DMS114 treated with DMSO at 0.1 percent for 48 hours (cell line): ENCODE results near the gene TMEM273.

Experiments used
- DNase-seq: peaks from one replicate; lab custom pipeline; 2025; ENCODE audit not compliant: unreplicated experiment; lab: John Stamatoyannopoulos, UW

TMEM273 gene

DNA sequence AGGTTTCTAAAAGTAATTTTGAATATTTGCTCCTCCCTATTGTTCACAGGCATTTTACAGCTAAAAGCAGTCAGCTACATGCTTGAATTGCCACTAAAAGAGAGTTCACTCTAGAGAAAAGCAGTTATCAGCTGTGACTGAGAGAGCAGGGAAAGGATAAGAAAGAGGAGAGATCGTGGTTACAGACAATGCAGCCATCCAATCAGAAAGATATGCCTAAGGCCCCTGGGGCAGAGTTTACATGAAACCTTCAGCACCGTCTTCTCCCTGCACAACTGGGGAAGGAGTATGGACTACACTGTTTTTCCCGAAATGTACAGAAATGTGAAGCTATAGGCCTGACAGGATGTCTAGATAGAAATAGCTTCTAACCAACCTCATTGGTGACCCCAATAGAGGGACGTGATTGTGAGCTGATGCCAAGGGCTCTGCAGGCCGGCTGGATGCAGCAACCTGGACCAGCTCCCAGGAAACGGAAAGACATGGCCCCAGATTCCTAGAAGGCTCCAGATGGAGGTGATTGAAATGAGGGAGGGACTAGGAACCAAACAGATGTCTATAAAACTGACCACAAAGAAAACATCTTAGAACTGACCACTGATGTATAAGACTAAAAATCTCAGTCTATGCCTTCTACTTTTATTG, 69.6 kb downstream of the TMEM273 start:
- DNase-seq: no peak

GRCh38 chr10:49117376-49118070, 70.7 kb downstream of the TMEM273 start:
- DNase-seq: no peak

DNA sequence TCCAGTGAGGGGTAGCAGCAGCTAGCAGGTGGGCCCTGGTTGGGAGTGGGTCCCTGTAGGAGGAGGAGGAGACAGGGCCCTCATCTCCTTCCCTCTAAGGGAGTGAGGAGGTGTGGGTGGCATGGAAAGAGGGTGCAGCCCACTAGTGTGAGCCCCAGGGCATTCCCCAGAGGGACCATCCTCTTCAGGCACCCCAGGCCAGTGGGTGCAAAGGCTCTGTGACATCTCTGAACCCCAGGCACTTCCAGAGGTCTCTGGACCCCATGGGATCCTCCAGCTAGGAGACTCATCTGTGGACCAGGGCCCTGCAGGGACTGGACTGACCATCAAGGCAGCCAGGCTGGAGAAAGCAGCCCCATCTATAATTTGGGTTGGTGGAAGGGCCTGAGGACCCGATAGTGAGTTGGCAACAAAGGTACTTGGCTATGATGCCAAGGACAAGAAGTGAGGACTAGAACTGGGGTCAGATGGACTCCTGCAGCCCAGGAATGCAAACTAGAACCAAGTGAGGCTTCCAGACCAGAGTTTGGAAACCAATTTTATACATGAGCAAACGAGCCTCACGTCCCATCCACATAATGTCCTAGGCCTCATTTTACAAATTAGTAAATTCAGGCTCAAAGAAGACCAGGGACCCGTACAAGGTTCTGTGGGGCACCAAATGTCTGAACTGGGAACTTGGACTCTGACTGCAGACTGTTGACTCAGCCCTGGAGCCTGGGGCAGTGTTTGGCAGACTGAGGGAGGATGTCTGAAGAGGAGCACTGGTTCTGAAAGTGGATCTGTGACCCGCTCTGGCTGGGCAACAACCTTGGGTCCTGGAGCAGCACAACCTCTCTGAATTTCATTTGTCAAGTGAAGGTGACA, 71.4 kb downstream of the TMEM273 start:
- DNase-seq: no peak

DNA sequence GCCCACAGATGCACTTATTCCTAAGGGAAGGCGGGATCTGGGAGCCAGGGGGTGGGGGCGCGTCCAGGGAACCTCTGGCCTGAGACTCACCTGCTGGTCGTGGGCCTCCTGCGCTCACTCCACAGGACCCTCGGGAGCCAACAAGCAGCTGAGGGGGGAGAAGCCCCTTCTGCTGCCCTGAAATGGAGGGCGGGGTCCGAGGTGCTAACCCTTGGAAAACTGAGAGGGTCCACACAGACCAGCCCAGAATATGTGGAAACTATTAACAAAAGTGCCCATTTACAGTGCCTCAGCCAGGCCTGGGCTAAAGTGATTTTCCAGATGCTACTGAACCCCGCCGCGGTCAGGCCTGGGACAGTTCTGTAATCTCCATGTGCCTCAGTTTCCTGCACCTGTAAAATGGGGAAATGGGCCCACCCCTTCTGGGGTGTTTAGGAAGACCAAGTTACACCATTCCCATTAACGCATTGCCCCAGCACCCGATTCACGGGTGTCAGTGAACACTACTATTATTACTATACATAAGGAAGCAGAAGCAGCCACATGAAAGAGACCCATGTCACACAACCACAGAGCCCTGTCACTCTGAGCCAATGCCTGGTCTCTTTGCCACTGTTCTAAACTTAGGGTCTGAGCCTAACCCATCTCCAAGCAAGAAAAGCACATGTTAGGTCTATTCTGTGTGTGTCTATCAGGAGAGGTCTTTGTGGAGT, 72.2 kb downstream of the TMEM273 start:
- DNase-seq: no peak

DNA sequence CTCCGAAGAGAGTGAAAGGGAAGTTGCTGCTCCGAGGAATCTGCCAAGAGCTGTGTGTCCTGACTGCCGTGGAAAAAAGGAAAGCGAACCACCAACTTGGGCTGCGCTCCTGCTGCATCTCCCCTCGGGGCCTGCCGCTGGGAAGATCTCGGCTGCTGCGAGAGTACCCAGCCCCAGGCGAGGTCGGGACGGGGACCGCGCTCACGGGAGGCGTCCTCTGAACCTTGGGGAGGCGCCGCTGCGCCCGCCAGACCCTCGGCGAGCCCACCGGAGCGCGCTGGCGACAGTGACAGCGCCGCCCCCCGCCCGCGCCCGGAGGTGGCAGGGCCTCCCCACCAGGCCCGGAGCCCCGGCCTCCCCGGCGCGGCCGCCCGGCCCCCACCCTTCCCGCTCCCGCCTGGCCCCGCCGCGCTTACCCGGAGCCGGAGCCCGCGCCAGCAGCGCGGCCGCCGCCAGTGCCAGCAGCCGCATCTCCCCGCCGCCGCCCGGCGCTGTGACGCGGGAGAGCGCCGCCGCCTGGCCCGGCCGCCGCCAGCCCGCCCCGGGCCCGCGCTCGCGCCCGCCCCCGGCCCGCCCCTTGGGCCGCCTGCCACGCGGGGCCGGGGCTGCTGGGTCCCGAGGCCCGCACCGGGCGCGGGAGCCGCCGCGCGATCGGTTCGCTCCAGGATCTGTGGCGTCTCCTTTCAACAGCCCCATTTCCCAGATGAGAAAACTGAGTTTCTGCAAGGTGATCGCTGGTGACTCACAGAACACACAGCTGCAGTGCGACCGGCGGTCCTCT, 73.0 kb downstream of the TMEM273 start, which contains the start of gene VSTM4:
Gene VSTM4, minus strand, starts transcription at position 508 of the 781 bp plus-strand sequence. Its CDS starts 37 bp downstream, at position 471.
- DNase-seq: peak; percentile 22

DNA sequence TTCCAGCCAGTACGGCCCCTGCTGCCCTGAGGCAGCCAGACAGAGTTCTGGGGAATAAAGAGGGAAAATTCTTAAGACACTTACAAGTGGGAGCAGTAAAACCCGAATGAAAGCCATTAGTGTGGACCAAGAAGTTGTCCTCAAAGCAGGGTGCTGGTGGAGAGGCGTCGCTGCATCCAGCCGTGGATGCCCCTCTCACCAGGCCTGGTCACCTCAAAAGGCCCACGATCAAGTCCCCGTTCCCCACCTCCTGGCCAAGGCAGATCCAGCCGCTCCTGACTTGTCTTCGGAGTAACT, 73.5 kb downstream of the TMEM273 start:
- no peak for DNase-seq

GRCh38 chr10:49113741-49114141, 74.5 kb downstream of the TMEM273 start:
- DNase-seq: no peak

DNA sequence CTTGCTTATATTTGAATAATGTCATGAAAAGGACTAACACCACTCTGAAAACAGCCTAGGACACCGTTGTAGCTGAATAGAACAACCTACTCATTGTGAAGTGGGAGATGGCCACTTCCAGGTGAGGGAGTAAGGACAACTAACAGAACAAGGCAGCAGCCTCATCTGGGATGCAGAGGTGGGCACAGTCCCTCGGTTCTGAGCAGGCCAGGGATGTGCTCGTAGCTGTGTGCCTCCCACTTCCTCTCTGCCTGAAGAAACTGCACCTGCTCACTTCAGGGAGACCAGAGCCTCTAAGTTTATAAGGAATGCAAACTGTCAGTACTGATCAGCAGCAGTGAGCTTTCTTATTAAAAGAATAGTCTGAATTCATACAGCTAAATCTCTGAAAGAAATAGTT, 75.3 kb downstream of the TMEM273 start:
- no peak for DNase-seq

DNA sequence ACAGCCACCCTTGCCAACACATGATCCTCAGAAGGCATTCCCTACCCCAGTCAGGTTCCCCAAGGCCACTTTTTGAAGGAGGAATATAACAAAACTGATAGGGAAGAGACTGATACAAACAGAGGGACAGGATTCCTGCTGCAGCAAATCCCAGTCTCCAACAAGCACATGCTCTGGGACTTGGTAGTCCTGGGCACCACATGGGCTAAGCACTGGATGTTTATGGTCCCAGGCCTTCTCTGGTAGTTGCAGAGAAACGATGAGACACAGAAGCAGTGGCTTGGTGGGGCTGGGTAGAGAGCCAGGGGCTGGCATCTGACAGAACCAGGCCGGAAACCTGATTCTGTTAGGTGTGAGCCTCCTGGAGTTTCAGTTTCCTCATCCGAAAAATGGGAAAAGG, 76.1 kb downstream of the TMEM273 start:
- DNase-seq: no peak

GRCh38 chr10:49111320-49111698, 76.9 kb downstream of the TMEM273 start:
- no peak for DNase-seq

DNA sequence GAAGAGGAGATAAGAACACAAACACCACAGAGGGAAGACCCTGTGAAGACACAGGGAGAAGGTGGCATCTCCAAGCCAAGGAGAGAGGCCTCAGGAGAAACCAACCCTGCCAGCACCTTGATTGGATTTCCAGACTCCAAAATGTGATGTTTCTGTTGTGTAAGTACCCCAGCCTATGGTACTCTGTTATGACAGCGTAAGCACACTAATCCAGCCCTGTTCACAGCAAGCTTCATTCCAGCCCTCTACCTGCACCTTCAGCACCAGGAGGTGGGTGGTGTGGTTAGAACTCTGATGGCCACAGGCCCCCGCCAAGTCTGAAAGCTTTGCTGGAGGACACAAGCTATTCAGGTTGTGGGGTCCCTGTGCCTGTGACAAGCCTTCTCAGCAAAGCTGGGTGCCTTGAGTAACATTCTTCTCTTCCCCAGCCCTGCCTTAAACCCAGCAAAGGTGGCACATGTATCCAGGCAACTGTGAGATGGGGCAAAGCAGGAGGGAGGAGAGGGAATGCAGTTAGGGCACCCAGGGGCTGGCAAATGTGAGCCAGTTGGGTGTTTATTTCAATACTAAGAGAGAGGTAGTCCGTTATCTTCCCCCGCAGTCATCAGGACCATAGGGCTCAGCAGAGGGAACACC, 77.4 kb downstream of the TMEM273 start:
- DNase-seq: no peak

DNA sequence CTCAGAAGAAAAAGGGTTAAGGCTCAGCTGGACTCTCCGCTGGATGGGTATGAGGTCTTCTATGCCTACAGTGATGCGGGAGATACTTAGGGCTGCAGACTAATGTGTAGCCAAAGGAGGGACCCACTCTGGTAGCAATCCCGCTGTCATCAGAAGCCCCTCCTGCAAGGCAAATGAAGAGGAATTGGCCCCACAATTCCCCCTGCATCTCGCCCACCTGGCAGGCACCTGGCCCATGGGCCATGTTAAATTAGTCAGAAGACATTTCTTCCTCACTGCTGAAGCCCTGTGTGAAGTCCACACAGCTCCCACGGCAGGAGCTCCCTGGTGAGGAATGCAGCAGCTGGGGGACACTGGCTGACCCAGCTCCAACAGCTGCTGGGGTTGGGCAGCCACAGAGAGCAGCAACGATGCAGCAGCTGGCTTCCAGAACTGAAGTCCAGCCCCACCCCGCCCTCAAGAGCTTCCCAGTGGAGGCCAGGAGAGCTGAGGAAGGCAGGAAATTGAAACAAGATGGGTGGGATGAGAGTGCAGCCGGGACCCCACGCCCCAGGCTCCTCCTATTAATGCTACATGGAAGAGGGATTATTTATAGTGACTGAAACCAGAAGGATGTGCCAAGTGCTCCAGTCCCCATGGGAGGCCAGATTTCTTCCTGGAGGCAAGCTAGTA, 78.4 kb downstream of the TMEM273 start:
- no peak for DNase-seq

GRCh38 chr10:49108656-49109055, 79.5 kb downstream of the TMEM273 start:
- DNase-seq: no peak

GRCh38 chr10:49107887-49108267, 80.3 kb downstream of the TMEM273 start:
- DNase-seq: no peak

- no peak for DNase-seq
Observed at GRCh38 chr10:49107111-49107886, 80.9 kb downstream of the TMEM273 start.

- DNase-seq: no peak
Observed at GRCh38 chr10:49106451-49106850, 81.7 kb downstream of the TMEM273 start.

DNA sequence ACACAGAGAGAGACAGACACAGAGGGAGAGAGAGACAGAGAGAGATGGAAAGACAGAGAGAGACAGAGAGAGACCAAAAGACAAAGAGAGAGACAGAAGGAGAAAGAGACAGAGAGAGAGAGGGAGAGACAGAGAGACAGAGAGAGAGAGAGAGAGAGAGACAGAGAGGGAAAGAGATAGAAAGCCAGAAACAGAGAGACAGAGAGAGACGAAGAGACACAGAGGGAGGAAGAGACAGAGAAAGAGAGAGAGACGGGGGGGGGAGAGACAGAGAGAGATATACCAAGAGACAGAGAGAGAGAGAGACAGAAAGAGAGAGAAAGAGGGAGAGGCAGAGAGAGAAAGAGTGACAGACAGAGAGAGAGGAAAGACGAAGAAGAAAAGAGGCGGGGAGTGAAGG, 83.1 kb downstream of the TMEM273 start:
- DNase-seq: no peak
